22Rv1 (cell line): ENCODE measurements around the gene VIPR2.

Experiments used
- H3K27ac ChIP-seq: fragments of 450-650 bp; 2 replicates; pipeline ENCODE4 v1.5.1; 2017
- CTCF ChIP-seq: fragments of 450-650 bp; IDR thresholded peaks from 2 replicates; pipeline ENCODE4 v1.5.1; 2017; ENCODE audit warnings: mild to moderate bottlenecking
- ZFX ChIP-seq: fragments of 450-650 bp; IDR thresholded peaks from 2 replicates; pipeline ENCODE4 v1.6.1; 2017; ENCODE audit warnings: antibody characterized with exemption, borderline replicate concordance

VIPR2 gene

GRCh38 chr7:159154243-159154642, 9.6 kb upstream of the VIPR2 start:
- TF ChIP-seq CTCF (no peak), ZFX (no peak)
- no peak overlapping the region for H3K27ac ChIP-seq

- H3K27ac ChIP-seq, result no peak overlapping the region
- TF ChIP-seq ZFX (no peak), CTCF (no peak)
Observed at GRCh38 chr7:159153511-159153910, 8.8 kb upstream of the VIPR2 start.

GRCh38 chr7:159152816-159153215, 8.1 kb upstream of the VIPR2 start:
- TF ChIP-seq CTCF (no peak), ZFX (no peak)
- H3K27ac ChIP-seq, result no peak overlapping the region

- TF ChIP-seq CTCF, result no peak
- no peak for TF ChIP-seq ZFX
- H3K27ac ChIP-seq, result no peak overlapping the region
Observed at GRCh38 chr7:159151231-159151630, 6.6 kb upstream of the VIPR2 start.

GRCh38 chr7:159149488-159149887, 4.8 kb upstream of the VIPR2 start:
- TF ChIP-seq ZFX, result no peak
- TF ChIP-seq CTCF, result no peak
- H3K27ac ChIP-seq, result no peak overlapping the region

GRCh38 chr7:159148430-159149395, 4.0 kb upstream of the VIPR2 start:
- H3K27ac ChIP-seq, result no peak overlapping the region
- TF ChIP-seq ZFX, result no peak
- TF ChIP-seq CTCF, result no peak

GRCh38 chr7:159147687-159148086, 3.0 kb upstream of the VIPR2 start:
- H3K27ac ChIP-seq, result no peak overlapping the region
- TF ChIP-seq CTCF (no peak), ZFX (no peak)
